GM12872 (cell line): ENCODE results near the gene ST6GALNAC5.

ENCODE experiments used
- CTCF ChIP-seq: IDR thresholded peaks from 3 replicates; pipeline ENCODE4 v1.5.1; 2011; ENCODE audit warnings: low read depth, mild to moderate bottlenecking, low read length, moderate library complexity; ENCODE audit not compliant: insufficient read depth

The ST6GALNAC5 gene

DNA sequence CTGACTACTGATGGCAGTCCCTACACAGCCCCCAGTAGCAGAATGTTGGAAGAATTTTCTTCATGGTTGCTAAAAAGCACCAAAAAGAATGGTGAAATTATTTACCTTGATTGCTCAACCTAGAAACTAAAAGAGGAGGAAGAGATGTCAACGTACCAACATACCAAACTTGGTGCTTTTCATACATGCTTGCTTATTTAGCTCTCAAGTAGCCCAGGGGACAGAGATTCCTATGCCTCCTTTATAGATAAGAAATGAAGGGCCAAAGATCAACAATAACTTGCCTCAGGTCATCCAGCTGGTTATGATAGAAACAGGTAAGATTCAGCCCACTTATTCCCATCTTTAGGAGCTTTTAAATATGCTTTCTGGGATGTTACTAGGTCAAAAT is 181.3 kb downstream of the ST6GALNAC5 start:
- TF ChIP-seq CTCF = no peak

- no peak for TF ChIP-seq CTCF
These were observed 184.1 kb downstream of the ST6GALNAC5 start for GRCh38 chr1:77051425-77051824.

- TF ChIP-seq CTCF = no peak
These were observed 189.2 kb downstream of the ST6GALNAC5 start for GRCh38 chr1:77056525-77056924.

DNA sequence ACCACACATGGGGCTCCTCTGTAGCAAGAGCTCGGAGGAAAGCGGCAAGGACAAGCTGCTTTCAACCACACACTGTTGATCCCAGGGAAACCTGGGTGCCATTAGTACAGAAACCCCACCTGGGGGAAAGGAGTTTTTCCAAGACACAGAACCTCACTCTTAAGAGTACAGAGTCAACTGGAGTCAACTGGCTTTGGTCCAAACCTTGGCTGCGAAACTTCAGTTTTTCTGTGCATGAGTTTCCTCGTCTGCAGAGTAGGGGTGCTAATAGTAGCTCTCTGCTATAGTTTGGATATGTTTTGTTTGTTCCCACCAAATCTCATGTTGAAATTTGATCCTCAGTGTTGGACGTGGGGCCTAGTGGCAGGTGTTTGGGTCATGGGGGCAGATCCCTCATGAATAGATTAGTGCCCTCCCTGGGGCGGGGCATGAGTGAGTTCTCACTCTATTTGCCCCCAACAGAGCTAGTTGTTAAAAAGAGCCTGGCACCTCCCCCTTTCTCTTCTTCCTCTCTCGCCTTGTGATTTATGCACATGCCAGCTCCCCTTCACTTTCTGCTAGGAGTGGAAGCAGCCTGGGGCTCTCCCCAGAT is 190.8 kb downstream of the ST6GALNAC5 start:
- no peak for TF ChIP-seq CTCF

DNA sequence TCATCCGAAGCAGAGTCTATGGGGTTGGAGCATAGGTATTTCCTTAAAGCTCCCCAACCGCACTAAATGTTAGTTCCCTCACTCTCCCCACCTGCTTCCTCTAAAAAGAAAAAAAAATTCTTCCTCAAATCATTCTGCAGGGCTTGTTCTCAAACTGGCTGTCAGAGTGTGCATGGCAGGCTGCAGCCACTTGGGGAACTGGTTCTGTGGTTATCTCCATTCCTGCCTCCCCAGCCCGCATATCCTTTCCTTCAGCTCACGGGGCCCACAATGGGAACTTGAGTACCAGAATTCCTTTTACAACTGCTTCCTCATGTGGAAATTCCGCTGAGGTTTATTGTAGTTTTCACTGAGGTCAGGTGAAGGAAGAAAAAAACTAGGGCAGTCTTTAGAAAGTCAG is 192.7 kb downstream of the ST6GALNAC5 start:
- TF ChIP-seq CTCF = no peak

GRCh38 chr1:77061162-77061561 is 193.9 kb downstream of the ST6GALNAC5 start:
- no peak for TF ChIP-seq CTCF

DNA sequence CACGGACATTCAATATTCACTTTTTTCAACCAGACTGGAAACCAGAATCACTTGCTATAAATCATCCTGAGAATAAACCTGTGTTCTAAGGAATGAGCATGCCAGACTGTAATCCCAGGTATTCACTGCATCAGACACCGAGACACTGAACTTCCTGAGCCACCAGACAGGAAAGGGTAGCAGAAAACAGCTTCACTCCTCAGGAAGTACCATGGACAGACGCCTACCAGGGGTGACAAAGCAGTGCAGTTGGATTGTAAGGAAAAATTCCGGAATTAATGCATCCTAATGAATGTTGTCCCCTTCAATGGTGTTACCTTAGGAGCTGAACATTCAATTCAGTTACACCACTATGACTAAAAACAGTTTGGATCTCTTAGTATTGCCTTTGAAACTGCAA is 195.8 kb downstream of the ST6GALNAC5 start:
- TF ChIP-seq CTCF = no peak
